Loucy (cell line): ENCODE measurements around the gene CCDC122.

Experiments used
- H2AFZ ChIP-seq: fragments of 200-600 bp; sonication (generic); 2 replicates; pipeline ENCODE4 v1.6.0; 2016; ENCODE audit warnings: antibody characterized with exemption, mild to moderate bottlenecking, low read length, moderate library complexity
- H3F3A ChIP-seq: fragments of 200-600 bp; 2 replicates; pipeline ENCODE4 v1.6.0; 2016; ENCODE audit warnings: antibody characterized with exemption, low read depth, mild to moderate bottlenecking
- H3K27me3 ChIP-seq: fragments of 200-600 bp; sonication (generic); 2 replicates; pipeline ENCODE4 v1.6.1; 2014; ENCODE audit warnings: low read length, mild to moderate bottlenecking; ENCODE audit not compliant: insufficient read depth, poor library complexity, severe bottlenecking
- H3K36me3 ChIP-seq: fragments of 200-600 bp; sonication (generic); 2 replicates; pipeline ENCODE4 v1.6.1; 2016; ENCODE audit warnings: low read length; ENCODE audit not compliant: insufficient read depth
- H3K4me1 ChIP-seq: fragments of 200-600 bp; sonication (generic); 2 replicates; pipeline ENCODE4 v1.5.1; 2014; ENCODE audit warnings: low read length, mild to moderate bottlenecking; ENCODE audit not compliant: insufficient read depth, poor library complexity, severe bottlenecking
- H3K4me2 ChIP-seq: fragments of 200-600 bp; sonication (generic); 2 replicates; pipeline ENCODE4 v1.6.0; 2014; ENCODE audit warnings: antibody characterized with exemption, low read length, low read depth, mild to moderate bottlenecking; ENCODE audit not compliant: poor library complexity, severe bottlenecking
- H3K4me3 ChIP-seq: fragments of 200-600 bp; sonication (generic); 2 replicates; pipeline ENCODE4 v1.5.1; 2014; ENCODE audit warnings: low read length, mild to moderate bottlenecking, mixed read lengths; ENCODE audit not compliant: poor library complexity, severe bottlenecking
- H3K79me2 ChIP-seq: fragments of 200-600 bp; sonication (generic); 2 replicates; pipeline ENCODE4 v1.6.1; 2014; ENCODE audit warnings: low read length; ENCODE audit not compliant: insufficient read depth
- H3K9ac ChIP-seq: fragments of 200-600 bp; sonication (generic); 2 replicates; pipeline ENCODE4 v1.6.0; 2014; ENCODE audit warnings: mild to moderate bottlenecking, low read depth, low read length, moderate library complexity; ENCODE audit not compliant: poor library complexity, severe bottlenecking
- H3K9me2 ChIP-seq: fragments of 200-600 bp; sonication (generic); replicated peaks from 2 replicates; pipeline ENCODE4 v1.6.1; 2016; ENCODE audit warnings: low read depth, low read length, mixed read lengths
- H3K9me3 ChIP-seq: fragments of 200-600 bp; sonication (generic); 2 replicates; pipeline ENCODE4 v1.6.1; 2014; ENCODE audit warnings: mild to moderate bottlenecking, antibody characterized with exemption, low read length, low read depth; ENCODE audit not compliant: insufficient read depth
- H4K20me1 ChIP-seq: fragments of 200-600 bp; sonication (generic); 2 replicates; pipeline ENCODE4 v1.6.0; 2014; ENCODE audit warnings: antibody characterized with exemption, low read length, mild to moderate bottlenecking; ENCODE audit not compliant: insufficient read depth, poor library complexity, severe bottlenecking
- CTCF ChIP-seq: fragments of 200-600 bp; sonication (generic); conservative IDR thresholded peaks from 2 replicates; pipeline ENCODE4 v1.5.1; 2014; ENCODE audit warnings: mild to moderate bottlenecking, antibody characterized with exemption, low read length
- EZH2phosphoT487 ChIP-seq: fragments of 200-600 bp; IDR thresholded peaks from 2 replicates; pipeline ENCODE4 v1.6.1; 2018; ENCODE audit warnings: antibody characterized with exemption, mild to moderate bottlenecking, moderate library complexity, borderline replicate concordance

CCDC122 gene

GRCh38 chr13:43876366-43876765 lies 3.2 kb downstream of the CCDC122 start:
- H3F3A ChIP-seq, result no peaks in the 10 kb centered on the region
- H4K20me1 ChIP-seq, result no peaks in the 10 kb centered on the region
- H3K4me2 ChIP-seq, result no peak overlapping the region
- peaks cover 18% of the 10 kb centered on the region for H3K4me1 ChIP-seq
- H3K9ac ChIP-seq, result no peak overlapping the region
- no peaks in the 10 kb centered on the region for H3K36me3 ChIP-seq
- no peaks in the 10 kb centered on the region for H3K27me3 ChIP-seq
- no peaks in the 10 kb centered on the region for H3K9me2 ChIP-seq
- no peak overlapping the region for H3K4me3 ChIP-seq
- TF ChIP-seq CTCF, result no peak
- no peak for TF ChIP-seq EZH2phosphoT487
- no peaks in the 10 kb centered on the region for H3K9me3 ChIP-seq
- H3K79me2 ChIP-seq, result no peaks in the 10 kb centered on the region
- H2AFZ ChIP-seq, result no peak overlapping the region

- Histone ChIP-seq H3F3A (no peaks in the 10 kb centered on the region), H4K20me1 (no peaks in the 10 kb centered on the region), H3K27me3 (no peaks in the 10 kb centered on the region), H3K79me2 (no peaks in the 10 kb centered on the region), H3K4me3 (no peak overlapping the region), H3K9ac (no peak overlapping the region), H2AFZ (no peak overlapping the region), H3K4me1 (peaks cover 18% of the 10 kb centered on the region), H3K9me2 (no peaks in the 10 kb centered on the region), H3K36me3 (no peaks in the 10 kb centered on the region), H3K4me2 (no peak overlapping the region), H3K9me3 (no peaks in the 10 kb centered on the region)
- TF ChIP-seq CTCF (peak; percentile 73), EZH2phosphoT487 (no peak)
These were observed 4.9 kb downstream of the CCDC122 start for GRCh38 chr13:43874504-43875092.

- no peaks in the 10 kb centered on the region for H3K9me3 ChIP-seq
- no peak overlapping the region for H3K9ac ChIP-seq
- H3F3A ChIP-seq, result no peaks in the 10 kb centered on the region
- no peaks in the 10 kb centered on the region for H3K27me3 ChIP-seq
- no peaks in the 10 kb centered on the region for H3K79me2 ChIP-seq
- TF ChIP-seq CTCF, result no peak
- no peak for TF ChIP-seq EZH2phosphoT487
- H3K4me3 ChIP-seq, result no peak overlapping the region
- no peak overlapping the region for H2AFZ ChIP-seq
- no peaks in the 10 kb centered on the region for H3K9me2 ChIP-seq
- H3K36me3 ChIP-seq, result no peaks in the 10 kb centered on the region
- H3K4me1 ChIP-seq, result peaks cover 2% of the 10 kb centered on the region
- no peaks in the 10 kb centered on the region for H4K20me1 ChIP-seq
- no peak overlapping the region for H3K4me2 ChIP-seq
These were observed 7.4 kb downstream of the CCDC122 start for GRCh38 chr13:43872181-43872580.
